HG02981 (cell line): Measurements from ENCODE around the gene IL1R2.
"Not testable (repeated sequence)": the region's sequence is repeated elsewhere in the genome, so short reads cannot be mapped to it uniquely, and the experiment has no call there.

Experiments
- ATAC-seq: cut with Tn5 transposase; IDR thresholded peaks from one replicate; pipeline ENCODE4 v1.9.1; 2021; ENCODE audit warnings: mild to moderate bottlenecking, moderate library complexity; ENCODE audit not compliant: unreplicated experiment

Gene IL1R2

DNA sequence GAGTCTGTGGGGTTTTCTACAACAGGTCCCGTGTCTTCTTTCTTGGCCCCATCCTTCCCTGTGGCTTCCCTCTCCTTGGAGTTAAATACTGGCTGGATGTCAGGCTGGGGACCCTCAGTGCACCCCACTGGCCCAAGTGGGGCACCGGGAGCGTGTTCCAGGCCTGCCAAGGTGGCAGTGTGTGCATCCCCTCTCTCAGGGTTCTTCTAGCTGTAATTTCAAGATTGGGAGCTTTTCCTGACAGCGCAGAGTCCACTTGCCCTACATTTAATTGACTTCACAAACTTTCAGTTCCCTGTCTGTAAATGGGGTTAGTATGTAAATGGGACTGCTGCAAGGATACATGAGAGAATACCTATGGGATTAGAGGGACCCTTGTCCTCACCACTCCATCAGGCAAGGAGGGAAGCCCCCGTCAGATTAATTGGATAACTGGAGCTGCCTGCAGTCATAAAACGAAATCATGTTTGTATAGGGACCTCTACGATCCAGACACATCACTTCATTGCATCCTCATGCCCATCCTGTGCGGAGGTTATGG lies 66.6 kb downstream of the IL1R2 start:
- no peak for ATAC-seq

- no peak for ATAC-seq
These were observed 67.4 kb downstream of the IL1R2 start for GRCh38 chr2:102059151-102059550.

GRCh38 chr2:102060047-102060446 lies 68.3 kb downstream of the IL1R2 start:
- no peak for ATAC-seq

DNA sequence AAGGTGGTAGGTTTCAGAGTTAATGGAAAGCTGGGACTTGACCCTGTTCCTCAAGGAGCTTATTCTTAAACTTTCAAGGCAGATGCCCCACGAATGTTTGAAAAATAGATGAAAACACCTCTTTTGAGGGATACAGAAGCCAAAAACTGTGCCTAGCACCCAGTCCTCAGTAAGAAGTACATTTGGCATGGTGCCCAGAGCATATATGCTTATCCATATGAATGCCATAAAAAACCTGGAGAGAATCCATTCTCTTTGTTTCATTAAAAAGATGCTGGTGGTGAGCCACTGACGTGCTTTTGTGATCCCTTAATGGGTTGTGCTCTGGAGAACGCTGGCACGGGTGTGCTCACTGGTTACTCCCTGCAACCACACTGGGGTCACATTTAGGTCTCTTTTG lies 69.0 kb downstream of the IL1R2 start:
- no peak for ATAC-seq

GRCh38 chr2:102061286-102061699 lies 69.5 kb downstream of the IL1R2 start:
- no peak for ATAC-seq

GRCh38 chr2:102061962-102062795 lies 70.4 kb downstream of the IL1R2 start:
- no peak for ATAC-seq

GRCh38 chr2:102062802-102063201 lies 71.0 kb downstream of the IL1R2 start:
- ATAC-seq, result no peak

- ATAC-seq, result no peak
These were observed 71.7 kb downstream of the IL1R2 start for GRCh38 chr2:102063487-102063911.

DNA sequence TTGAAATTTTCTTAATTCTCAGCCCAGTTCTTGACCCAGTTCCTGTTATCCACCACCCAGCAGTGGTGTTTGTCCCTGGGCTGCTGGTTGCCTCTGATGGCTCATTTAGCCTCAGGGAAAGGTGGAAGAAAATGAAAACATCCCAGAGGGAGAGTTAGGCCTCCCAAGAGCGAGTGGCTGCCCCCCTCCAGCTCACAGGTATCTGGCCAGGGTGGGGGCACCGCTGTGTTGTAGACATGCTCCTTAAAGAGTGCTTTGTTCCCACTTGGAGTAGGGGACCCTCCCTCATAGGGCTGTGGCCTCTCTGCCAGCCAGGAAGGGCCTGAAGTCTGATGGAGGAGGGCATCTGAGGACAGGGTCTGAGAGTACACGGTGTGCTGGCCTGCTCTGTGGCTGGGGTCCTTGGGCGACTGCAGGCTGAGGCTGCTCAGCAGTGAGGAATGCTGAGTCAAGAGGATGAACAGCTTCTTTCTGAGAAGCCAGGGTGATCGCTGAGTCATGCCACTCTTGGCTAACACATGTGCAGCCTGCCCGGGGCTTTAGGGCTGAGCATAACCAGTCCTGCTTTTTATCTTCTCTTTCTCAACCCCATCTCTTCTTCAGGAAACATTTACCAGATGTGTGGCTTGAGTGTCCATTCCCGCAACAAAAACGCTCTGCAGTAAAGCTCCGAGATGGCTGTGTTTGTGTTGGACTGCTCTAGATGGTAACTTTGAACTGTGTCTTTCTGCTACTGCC lies 72.3 kb downstream of the IL1R2 start:
- ATAC-seq, result no peak

DNA sequence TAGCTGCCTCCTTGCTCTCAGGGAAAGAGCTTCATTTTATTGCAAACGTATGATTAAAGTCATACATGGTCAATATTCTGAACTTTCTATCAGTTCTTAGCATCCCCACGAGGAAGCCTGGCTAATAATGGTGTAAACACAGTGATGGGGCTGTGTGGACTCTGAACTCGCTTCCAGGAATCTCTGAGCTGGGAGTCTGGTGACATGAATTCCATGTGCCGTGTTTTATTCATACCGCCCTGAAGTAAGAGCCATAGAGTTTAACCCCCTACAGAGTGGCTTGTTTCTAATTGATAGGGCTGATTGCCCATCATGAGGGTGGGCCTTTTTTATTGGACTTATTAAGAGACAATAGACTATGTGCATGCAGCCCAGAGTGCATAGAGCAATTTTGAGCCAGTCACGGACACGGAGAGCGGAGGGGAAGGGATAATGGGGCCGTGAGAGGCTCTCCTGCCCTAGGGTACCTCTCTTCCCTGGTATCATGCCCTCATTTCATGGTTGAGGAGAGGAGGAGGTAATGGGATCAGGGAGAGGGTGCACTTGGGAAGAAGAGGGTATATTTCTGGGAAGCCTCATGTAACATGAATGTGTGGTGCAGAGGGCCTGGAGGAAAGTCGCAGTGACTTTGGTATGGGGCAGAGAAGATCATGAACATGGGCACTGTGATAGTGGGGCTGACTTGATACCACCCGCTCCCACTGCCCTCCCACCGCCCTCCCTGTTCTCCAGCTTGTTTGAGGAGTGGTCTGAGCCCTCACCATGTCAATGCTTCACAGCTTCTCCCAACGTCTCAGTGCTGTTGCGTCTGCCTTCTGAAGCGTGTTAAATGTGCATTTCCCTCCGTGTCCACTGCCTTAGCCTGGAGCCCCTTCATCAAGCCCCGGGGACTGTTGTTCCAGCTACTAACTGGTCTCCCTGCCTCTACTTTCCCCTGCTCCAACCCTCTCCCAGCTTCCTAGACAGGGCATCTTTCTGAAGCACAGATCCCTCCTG lies 73.2 kb downstream of the IL1R2 start:
- no peak for ATAC-seq

DNA sequence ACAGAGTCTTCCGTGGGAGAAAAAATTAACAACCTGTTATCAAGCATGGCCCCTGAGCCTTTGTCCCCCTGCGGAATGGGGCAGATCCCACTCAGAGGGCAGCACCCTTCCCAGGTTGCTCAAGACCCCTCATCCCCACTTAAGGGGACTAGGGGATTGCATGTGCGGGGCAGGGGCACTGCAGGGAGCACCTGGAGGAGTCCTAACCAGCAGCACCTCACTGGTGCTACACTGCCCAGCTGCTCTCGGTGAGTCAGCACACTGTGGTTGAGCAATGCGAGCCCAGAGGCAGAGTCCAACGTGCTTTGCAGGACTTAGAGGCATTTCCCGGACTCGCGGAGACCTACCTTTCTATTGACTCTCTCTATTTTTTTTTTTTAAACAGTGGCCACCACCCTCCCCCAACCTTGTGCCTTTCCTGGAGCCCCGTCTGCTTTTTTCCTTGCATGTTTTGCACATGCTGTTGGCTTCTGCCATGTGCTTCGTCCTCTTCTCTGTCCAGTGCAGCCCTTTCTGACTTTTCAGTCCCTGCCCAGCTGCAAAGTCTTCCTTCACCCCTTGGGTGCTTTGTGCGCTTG lies 74.0 kb downstream of the IL1R2 start:
- ATAC-seq, result no peak

DNA sequence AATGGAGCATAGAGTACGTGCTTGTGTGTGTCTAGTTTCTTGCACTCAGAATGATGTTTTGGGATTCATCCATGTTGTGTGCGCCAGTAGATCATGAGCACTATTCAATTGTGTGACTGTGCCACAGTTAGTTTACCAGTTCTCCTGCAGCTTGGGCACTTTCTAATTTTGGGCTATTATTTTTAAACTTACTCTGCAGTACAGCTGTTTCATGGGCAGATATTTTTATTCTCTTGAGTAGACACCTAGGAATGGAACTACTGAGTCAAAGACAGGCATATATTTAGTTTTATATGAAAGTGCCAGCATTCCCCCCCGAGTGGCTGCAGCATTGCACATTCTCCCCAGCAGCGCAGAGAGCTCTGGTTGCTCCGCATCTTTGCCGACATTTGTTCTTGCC lies 74.8 kb downstream of the IL1R2 start:
- no peak for ATAC-seq

- not testable (repeated sequence) for ATAC-seq
These were observed 76.4 kb downstream of the IL1R2 start for GRCh38 chr2:102068126-102068525.

DNA sequence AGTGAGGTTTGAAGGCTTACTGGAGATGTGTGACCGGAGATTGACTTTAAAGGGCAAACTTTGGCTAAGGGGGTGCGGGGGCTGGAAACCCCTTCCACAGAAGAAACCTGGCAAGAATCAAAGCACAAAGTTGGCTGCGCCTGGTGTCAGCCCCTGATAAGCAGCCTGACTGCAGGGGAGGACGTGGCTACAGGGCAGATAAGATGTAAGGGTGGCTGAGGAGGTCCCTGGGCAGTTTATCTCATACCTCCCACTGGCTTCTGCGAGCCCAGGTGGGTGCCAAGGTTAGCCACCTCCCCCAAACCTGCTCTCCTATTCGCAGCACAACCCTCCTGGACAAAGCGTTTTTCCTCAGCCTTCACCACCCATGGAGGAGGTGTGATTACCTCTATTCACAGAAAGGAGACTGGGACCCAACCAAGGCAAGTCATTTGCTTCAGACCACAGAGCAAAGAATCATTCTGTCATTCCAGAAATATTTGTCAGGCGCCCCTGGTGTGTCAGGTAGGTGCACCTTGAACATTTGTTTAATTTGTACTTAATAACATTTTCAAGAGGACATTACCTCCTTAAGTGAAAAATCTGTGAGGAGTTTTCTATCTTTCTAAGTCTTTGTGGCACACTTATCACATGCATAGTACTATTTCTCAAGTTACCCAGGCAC lies 77.7 kb downstream of the IL1R2 start:
- no peak for ATAC-seq

GRCh38 chr2:102070058-102070642 lies 78.4 kb downstream of the IL1R2 start:
- ATAC-seq, result no peak

DNA sequence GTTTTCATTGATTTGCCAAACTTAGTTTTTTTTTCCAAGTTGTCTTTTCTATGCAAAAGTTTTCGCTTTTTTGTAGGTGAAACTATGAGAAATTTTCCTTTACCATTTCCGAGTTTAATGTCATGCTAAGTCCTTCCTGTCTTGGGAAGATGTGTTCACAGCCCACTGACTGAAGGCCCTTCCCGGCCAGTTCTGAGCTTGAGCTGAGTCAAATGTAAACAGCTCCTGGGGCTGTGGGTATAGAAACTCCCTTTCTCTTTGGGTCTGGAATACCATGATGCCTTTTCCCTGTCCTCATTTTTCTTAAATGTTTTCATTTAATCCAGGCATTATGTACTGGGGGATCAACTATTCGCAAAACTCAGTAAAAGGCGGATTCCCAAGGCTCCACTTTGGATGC lies 81.0 kb downstream of the IL1R2 start:
- no peak for ATAC-seq

- ATAC-seq, result no peak
These were observed 81.5 kb downstream of the IL1R2 start for GRCh38 chr2:102073168-102073724.

GRCh38 chr2:102074152-102074783 lies 82.5 kb downstream of the IL1R2 start:
- ATAC-seq, result no peak

- no peak for ATAC-seq
These were observed 83.7 kb downstream of the IL1R2 start for GRCh38 chr2:102075479-102075878.
